Mesothelial cell of epicardium (in vitro differentiated cells): ENCODE measurements around the gene BCAS1. TPM values are rescaled to one million over a fixed set of nuclear protein-coding genes. Genes with fewer than 3 reads are reported as not detected.
"Not testable (repeated sequence)": the region's sequence is repeated elsewhere in the genome, so short reads cannot be mapped to it uniquely, and the experiment has no call there.

ENCODE experiments used
- DNase-seq, 2 experiments: peaks; one replicate each; pipeline ENCODE4 v3.0.0; 2021; ENCODE audit warnings: low spot score in 2 of 2; ENCODE audit not compliant: unreplicated experiment in 2 of 2
- H3K27ac Mint-ChIP-seq: 2 replicates; pipeline ENCODE4 v1.8.0; 2021; ENCODE audit warnings: mixed read lengths
- H3K27me3 Mint-ChIP-seq: 2 replicates; pipeline ENCODE4 v1.8.0; 2021; ENCODE audit warnings: low read depth, mixed read lengths
- H3K36me3 Mint-ChIP-seq: 2 replicates; pipeline ENCODE4 v1.8.0; 2021; ENCODE audit warnings: mixed read lengths
- H3K4me1 Mint-ChIP-seq: 2 replicates; pipeline ENCODE4 v1.8.0; 2021; ENCODE audit warnings: mixed read lengths
- H3K4me3 Mint-ChIP-seq: 2 replicates; pipeline ENCODE4 v1.8.0; 2021; ENCODE audit warnings: mild to moderate bottlenecking, moderate library complexity, mixed read lengths
- H3K9me3 Mint-ChIP-seq: 2 replicates; pipeline ENCODE4 v1.8.0; 2021; ENCODE audit warnings: mixed read lengths
- total RNA-seq: library from RNA; stranded (reverse); gene quantifications from 3 replicates; pipeline ENCODE4 v1.2.1, GENCODE V29; 2021
- TF ChIP-seq, protein P1 (sequence below): fragments of 200-600 bp; sonication (generic); IDR thresholded peaks from one replicate; pipeline ENCODE4 v1.5.0; 2021; ENCODE audit warnings: antibody characterized with exemption; ENCODE audit not compliant: unreplicated experiment

BCAS1 gene
- total RNA-seq, 1 donor from 2014 or later: 0.20 TPM

- TF ChIP-seq, protein P1, sequence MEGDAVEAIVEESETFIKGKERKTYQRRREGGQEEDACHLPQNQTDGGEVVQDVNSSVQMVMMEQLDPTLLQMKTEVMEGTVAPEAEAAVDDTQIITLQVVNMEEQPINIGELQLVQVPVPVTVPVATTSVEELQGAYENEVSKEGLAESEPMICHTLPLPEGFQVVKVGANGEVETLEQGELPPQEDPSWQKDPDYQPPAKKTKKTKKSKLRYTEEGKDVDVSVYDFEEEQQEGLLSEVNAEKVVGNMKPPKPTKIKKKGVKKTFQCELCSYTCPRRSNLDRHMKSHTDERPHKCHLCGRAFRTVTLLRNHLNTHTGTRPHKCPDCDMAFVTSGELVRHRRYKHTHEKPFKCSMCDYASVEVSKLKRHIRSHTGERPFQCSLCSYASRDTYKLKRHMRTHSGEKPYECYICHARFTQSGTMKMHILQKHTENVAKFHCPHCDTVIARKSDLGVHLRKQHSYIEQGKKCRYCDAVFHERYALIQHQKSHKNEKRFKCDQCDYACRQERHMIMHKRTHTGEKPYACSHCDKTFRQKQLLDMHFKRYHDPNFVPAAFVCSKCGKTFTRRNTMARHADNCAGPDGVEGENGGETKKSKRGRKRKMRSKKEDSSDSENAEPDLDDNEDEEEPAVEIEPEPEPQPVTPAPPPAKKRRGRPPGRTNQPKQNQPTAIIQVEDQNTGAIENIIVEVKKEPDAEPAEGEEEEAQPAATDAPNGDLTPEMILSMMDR: no peak
- H3K4me3 Mint-ChIP-seq: no peak overlapping the region
- H3K27ac Mint-ChIP-seq: no peak overlapping the region
- no peak for DNase-seq
- H3K4me1 Mint-ChIP-seq: peaks cover 16% of the 10 kb centered on the region
- H3K9me3 Mint-ChIP-seq: no peaks in the 10 kb centered on the region
- no peaks in the 10 kb centered on the region for H3K36me3 Mint-ChIP-seq
- H3K27me3 Mint-ChIP-seq: no peaks in the 10 kb centered on the region
Observed at GRCh38 chr20:53933232-53933846, 137.1 kb downstream of the BCAS1 start.

- H3K27me3 Mint-ChIP-seq, H3K36me3 Mint-ChIP-seq, DNase-seq, H3K27ac Mint-ChIP-seq, H3K9me3 Mint-ChIP-seq, H3K4me3 Mint-ChIP-seq: not testable (repeated sequence)
- peaks cover 16% of the 10 kb centered on the region for H3K4me1 Mint-ChIP-seq
Observed at GRCh38 chr20:53932655-53933192, 137.7 kb downstream of the BCAS1 start.

- Mint-ChIP-seq H3K9me3 (no peaks in the 10 kb centered on the region), H3K27me3 (no peaks in the 10 kb centered on the region), H3K4me1 (peaks cover 21% of the 10 kb centered on the region), H3K4me3 (no peak overlapping the region), H3K27ac (no peak overlapping the region), H3K36me3 (no peaks in the 10 kb centered on the region)
- no peak for DNase-seq
- TF ChIP-seq, protein P1: no peak
Observed at GRCh38 chr20:53931597-53931996, 138.8 kb downstream of the BCAS1 start.

DNA sequence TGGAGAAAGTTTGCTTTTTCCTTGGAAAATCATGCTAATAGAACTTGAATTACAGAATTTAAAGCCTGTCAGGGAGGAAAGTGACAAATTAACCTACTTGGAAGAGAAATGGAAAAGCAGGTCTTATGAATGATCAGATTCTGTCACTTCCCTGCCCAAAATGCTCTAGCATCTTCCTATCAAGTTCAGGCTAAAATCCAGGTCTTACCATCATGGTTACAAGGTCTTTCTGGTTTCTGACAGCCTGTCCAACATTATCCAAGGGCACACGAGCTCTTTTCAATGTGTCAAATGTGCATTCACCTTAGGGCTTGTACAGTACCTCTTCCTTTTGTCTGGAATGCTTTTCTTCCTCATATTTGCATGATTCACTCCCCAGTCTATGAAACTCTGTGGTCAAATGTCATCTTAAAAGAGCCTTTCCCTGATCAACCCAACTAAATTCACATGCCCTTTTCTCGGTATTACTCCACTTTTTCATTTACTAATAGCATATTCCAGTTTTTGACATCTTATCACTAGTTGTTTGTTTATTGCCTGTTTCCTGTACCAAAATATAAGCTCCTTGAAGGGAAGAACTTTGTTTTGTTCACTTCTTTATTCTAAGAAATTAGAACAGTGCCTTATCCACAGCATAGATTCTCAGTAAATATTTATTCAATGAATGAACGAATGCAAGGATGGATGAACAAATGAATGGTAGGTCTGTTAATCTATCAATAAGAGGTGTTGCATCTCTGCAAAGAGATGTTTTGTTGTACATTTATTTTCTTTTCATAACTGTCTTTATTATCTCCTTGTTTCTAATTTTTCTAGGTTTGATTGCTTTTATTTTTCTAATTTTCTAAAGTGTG, 139.5 kb downstream of the BCAS1 start:
- no peaks in the 10 kb centered on the region for H3K9me3 Mint-ChIP-seq
- H3K36me3 Mint-ChIP-seq: no peaks in the 10 kb centered on the region
- TF ChIP-seq, protein P1: no peak
- DNase-seq: no peak
- H3K4me1 Mint-ChIP-seq: peaks cover 26% of the 10 kb centered on the region
- no peak overlapping the region for H3K27ac Mint-ChIP-seq
- no peaks in the 10 kb centered on the region for H3K27me3 Mint-ChIP-seq
- H3K4me3 Mint-ChIP-seq: no peak overlapping the region

DNA sequence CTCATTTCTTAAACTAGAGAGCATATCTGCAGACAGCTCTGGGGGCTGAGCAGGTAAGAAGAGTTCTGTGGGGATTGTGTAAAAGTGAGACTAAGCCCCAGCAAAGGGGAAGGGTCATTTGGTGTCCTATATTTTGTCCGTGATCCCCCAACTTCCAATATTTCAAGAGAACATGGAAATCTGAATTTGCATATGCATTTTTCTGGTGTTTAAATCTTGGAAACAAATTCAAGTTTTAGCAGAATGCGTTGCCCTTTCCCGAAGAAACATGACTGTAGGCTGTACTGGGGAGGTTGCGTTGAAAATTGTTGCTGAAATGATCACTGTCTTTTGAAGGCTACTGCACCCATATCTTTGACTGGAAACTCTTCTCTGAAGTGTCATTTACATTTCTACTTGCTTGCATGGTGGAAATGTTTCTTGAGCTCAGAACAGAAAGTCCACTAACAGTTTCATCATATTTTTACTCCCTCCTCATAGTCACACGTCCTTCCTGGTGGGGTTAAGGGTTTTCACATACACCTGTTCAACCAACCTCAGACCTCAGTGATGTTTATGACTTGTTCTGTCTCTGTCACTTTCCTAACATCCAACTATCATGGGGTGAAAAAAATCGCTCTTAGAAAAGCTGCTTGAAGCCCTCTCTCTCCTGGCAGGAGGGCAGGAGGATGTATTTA, 140.3 kb downstream of the BCAS1 start:
- no peak for DNase-seq
- TF ChIP-seq, protein P1: no peak
- H3K36me3 Mint-ChIP-seq: no peaks in the 10 kb centered on the region
- H3K27me3 Mint-ChIP-seq: no peaks in the 10 kb centered on the region
- no peak overlapping the region for H3K4me3 Mint-ChIP-seq
- no peak overlapping the region for H3K27ac Mint-ChIP-seq
- peaks cover 21% of the 10 kb centered on the region for H3K4me1 Mint-ChIP-seq
- H3K9me3 Mint-ChIP-seq: no peaks in the 10 kb centered on the region
